ENCODE data around the gene DIPK2A. TPM values are rescaled to one million over a fixed set of nuclear protein-coding genes. Genes with fewer than 3 reads are reported as not detected.

The DIPK2A gene
- total RNA-seq, 1 donor from 2014 or later, result 21.4 TPM

- no peak overlapping the region for H3K4me3 Mint-ChIP-seq (ENCODE audit: unreplicated experiment)
- no peaks in the 10 kb centered on the region for H3K36me3 Mint-ChIP-seq (ENCODE audit: low read depth, unreplicated experiment)
- H3K9me3 Mint-ChIP-seq (ENCODE audit: unreplicated experiment), result no peaks in the 10 kb centered on the region
- H3K27ac Mint-ChIP-seq (ENCODE audit: unreplicated experiment), result no peak overlapping the region
- no peak for DNase-seq (ENCODE audit: low spot score)
- H3K4me1 Mint-ChIP-seq (ENCODE audit: unreplicated experiment), result no peaks in the 10 kb centered on the region
- H3K27me3 Mint-ChIP-seq (ENCODE audit: unreplicated experiment), result no peaks in the 10 kb centered on the region
- TF ChIP-seq CTCF (IDR thresholded peaks at IDR 0.05; ENCODE audit: unreplicated experiment), result no peak
These were observed 7.7 kb upstream of the DIPK2A start for GRCh38 chr3:143963946-143964345.

- peaks cover 13% of the 10 kb centered on the region for H3K27me3 Mint-ChIP-seq (ENCODE audit: unreplicated experiment)
- peak; percentile 66 for DNase-seq (ENCODE audit: low spot score)
- H3K4me1 Mint-ChIP-seq (ENCODE audit: unreplicated experiment), result peaks cover 11% of the 10 kb centered on the region
- H3K36me3 Mint-ChIP-seq (ENCODE audit: low read depth, unreplicated experiment), result peaks cover 5% of the 10 kb centered on the region
- no peak for TF ChIP-seq CTCF (IDR thresholded peaks at IDR 0.05; ENCODE audit: unreplicated experiment)
- H3K9me3 Mint-ChIP-seq (ENCODE audit: unreplicated experiment), result no peaks in the 10 kb centered on the region
- H3K27ac Mint-ChIP-seq (ENCODE audit: unreplicated experiment), result peak overlapping the region; percentile 99
- H3K4me3 Mint-ChIP-seq (ENCODE audit: unreplicated experiment), result peak overlapping the region; percentile 97
These were observed 757 bp upstream of the DIPK2A start for GRCh38 chr3:143970773-143971358.

GRCh38 chr3:143972155-143972504 lies 507 bp downstream of the DIPK2A start:
- peaks cover 13% of the 10 kb centered on the region for H3K27me3 Mint-ChIP-seq (ENCODE audit: unreplicated experiment)
- no peaks in the 10 kb centered on the region for H3K9me3 Mint-ChIP-seq (ENCODE audit: unreplicated experiment)
- peak overlapping the region; percentile 97 for H3K4me3 Mint-ChIP-seq (ENCODE audit: unreplicated experiment)
- H3K4me1 Mint-ChIP-seq (ENCODE audit: unreplicated experiment), result peaks cover 18% of the 10 kb centered on the region
- no peak overlapping the region for H3K27ac Mint-ChIP-seq (ENCODE audit: unreplicated experiment)
- H3K36me3 Mint-ChIP-seq (ENCODE audit: low read depth, unreplicated experiment), result peaks cover 5% of the 10 kb centered on the region
- no peak for TF ChIP-seq CTCF (IDR thresholded peaks at IDR 0.05; ENCODE audit: unreplicated experiment)
- DNase-seq (ENCODE audit: low spot score), result peak; percentile 66

DNA sequence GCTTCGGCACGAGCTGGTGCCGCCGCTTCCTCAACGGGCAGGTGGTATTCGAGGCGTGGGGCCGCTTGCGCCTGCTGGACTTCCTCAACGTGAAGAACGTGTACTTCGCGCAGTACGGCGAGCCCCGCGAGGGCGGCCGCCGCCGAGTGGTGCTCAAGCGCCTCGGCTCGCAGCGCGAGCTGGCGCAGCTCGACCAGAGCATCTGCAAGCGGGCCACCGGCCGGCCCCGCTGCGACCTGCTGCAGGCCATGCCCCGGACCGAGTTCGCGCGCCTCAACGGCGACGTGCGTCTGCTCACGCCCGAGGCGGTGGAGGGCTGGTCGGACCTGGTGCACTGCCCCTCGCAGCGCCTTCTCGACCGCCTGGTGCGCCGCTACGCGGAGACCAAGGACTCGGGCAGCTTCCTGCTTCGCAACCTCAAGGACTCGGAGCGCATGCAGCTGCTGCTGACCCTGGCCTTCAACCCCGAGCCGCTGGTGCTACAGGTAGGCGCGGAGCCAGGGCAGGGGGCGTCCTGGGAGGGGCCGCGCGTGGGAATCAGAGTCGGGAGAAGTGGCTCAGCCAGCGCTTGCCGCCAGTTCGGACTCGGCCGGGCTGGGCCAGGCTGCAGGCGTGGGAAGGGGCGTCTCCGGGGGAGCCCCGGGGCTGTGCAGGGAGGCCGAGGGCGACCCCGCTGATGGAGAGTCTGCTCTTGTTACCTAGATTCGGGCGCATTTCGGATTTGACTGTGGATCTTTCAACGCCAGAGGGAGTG lies 1.1 kb downstream of the DIPK2A start:
- Mint-ChIP-seq H3K27me3 (ENCODE audit: unreplicated experiment) (peaks cover 13% of the 10 kb centered on the region), H3K27ac (ENCODE audit: unreplicated experiment) (peak overlapping the region; percentile 92), H3K4me1 (ENCODE audit: unreplicated experiment) (peaks cover 19% of the 10 kb centered on the region), H3K9me3 (ENCODE audit: unreplicated experiment) (no peaks in the 10 kb centered on the region), H3K36me3 (ENCODE audit: low read depth, unreplicated experiment) (peaks cover 5% of the 10 kb centered on the region), H3K4me3 (ENCODE audit: unreplicated experiment) (peak overlapping the region; percentile 98)
- peak; percentile 48 for TF ChIP-seq CTCF (IDR thresholded peaks at IDR 0.05; ENCODE audit: unreplicated experiment)
- peak; percentile 70 for DNase-seq (ENCODE audit: low spot score)
